Measurements from ENCODE around the gene IL18RAP.

Gene IL18RAP

DNA sequence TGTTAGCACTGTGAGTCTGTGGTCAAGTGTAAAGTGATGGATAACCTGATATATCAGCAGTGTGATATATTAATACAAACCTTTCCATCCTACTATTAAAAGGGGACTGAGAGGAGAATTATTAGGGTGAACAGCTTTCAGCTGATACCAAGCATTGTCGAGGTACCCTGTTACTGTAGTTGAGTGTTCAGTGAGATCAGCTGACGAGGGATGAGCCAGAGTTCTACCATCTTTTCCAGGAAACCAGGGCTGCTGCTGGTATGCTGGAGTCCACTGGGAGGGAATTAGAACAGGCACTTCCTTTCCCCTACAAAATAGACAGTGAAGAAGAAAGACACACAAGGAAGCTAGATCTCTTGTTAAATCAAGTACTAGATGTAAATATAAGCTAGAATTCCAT is 408 bp downstream of the IL18RAP start:
- DNase-seq: no peak

DNA sequence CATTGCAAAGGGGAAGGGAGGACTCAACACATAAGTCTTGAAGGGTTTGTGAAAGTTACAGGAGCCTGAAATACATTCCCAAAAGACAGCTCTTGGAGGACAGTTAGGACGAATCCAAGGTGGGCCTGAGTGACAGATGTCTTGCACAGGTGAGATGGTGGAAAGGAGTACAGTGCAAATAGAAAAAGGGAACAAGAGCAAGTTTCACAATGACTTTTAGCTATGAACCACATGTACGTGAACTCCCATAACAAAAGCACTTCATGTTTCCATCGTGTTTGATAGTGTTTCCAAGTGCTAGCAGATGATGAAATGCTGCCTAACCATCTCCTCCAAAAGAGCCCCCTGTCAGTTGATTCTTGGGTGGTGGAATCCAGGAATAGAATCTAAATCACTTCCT is 1.8 kb downstream of the IL18RAP start:
- DNase-seq: no peak

DNA sequence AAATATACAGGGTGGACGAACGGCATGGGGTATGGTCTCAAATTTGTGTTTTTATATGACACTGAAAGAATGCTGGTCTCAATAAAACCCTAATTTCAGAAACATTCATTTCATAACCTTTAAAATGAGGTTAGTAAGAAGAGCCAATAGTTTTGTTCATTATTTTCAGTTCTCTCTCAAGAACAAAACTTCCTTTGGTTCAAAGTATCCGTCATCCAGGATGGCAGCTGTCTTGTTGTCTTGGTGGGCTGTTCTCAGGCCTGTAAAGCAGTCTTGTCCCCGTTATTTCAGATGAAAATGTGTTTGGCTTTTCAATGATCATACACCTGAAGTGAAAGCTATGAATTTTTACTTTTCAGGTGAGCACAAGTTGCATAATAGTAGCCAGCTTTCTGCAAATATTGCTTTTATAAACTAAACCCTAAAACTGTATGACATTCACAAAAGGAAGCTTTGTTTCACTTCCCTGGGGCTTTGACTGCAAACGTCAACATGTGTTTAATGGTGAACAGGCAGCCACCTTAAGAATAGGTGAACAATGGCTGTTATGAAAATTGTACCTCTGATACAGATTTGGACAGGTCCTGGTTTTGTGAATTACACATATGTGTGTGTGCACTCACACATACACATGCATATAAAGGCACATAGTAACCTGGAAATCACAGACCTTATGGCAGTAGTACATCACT is 2.6 kb downstream of the IL18RAP start:
- no peak for DNase-seq

- DNase-seq: no peak
These were observed 4.3 kb downstream of the IL18RAP start for GRCh38 chr2:102427249-102427648.

DNA sequence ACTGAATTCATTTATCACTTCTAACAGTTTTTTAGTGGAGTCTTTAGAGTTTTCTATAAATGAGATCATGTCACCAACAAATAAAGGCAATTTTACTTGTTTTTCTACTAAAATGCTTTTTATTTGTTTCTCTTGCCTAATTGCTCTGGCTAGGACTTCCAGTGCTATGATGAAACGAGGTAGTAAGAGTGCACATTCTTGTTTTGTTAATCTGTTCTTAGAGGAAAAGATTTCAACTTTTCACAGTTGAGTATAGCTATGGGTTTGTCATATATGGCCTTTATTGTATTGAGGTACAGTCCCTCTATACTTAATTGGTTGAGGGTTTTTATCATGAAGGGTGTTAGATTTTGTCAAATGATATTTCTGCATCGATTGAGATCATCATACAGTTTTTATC is 5.6 kb downstream of the IL18RAP start:
- no peak for DNase-seq

- DNase-seq: no peak
These were observed 9.4 kb downstream of the IL18RAP start for GRCh38 chr2:102432386-102432785.

DNA sequence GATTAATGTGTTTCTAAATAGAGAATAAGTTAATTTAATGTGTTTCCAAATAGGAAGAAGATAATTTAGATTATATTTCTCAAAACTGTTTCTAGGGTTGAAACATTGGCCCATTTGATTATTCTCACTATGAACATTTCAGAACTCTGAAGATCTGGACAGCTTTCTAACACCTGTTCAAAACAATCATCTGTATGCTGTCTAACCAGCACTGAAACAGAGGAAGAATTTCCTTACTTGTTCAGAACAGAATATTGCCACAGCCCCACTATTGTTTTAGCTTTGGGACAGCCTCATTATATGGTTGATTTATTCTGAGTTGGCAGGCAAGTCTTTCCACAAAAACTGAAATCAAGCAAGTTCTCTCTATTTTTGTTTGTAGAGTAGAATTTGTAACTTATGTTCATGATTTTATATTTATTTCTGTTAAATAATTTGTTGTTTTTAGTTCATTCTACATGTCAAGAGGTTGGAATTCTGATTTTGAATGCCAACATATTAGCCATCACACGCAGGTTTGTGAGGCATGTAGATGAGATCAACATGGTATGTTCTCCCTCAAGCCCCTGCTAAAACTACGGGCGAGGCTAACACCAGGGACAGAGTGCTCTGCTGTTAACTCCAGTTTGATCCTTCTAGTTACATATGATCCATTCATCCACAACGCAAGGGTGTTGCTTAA is 11.2 kb downstream of the IL18RAP start:
- DNase-seq: no peak

GRCh38 chr2:102434655-102435381 is 11.9 kb downstream of the IL18RAP start:
- DNase-seq: no peak

- DNase-seq: no peak
These were observed 12.8 kb downstream of the IL18RAP start for GRCh38 chr2:102435741-102436140.

GRCh38 chr2:102436323-102436722 is 13.4 kb downstream of the IL18RAP start:
- DNase-seq: peak; percentile 20

DNA sequence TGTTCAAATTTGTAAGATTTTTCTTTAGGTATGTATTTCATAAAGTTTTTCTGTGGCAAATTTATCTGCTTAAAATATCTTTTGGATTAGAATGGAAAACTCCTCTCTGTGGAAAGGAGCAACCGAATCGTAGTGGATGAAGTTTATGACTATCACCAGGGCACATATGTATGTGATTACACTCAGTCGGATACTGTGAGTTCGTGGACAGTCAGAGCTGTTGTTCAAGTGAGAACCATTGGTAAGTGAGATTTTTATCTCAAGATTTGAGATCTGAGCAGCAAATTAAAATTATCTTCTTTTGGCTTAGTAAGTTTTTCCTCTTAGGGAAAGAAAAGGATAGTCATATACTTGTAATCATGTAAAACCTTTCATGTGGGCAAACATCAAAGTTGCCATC is 14.2 kb downstream of the IL18RAP start:
- no peak for DNase-seq

DNA sequence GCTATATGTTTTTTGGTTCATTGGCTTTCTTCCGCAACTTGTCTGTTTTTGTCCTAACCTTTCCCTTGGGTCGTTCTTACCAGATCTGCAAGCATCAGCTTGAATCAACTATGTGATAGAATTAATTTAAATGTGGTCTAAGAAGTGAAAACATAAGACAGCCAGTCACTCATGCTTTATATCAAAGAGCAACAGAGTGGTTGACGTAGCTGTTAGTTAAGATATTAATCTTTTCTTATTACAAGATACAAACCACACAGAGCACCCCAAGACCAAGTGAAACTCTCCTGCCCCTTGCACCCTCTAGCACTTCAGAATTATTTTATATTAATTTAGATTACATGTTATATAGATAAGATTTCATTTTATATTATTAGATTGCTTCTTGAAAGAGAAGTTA is 15.2 kb downstream of the IL18RAP start:
- no peak for DNase-seq

DNA sequence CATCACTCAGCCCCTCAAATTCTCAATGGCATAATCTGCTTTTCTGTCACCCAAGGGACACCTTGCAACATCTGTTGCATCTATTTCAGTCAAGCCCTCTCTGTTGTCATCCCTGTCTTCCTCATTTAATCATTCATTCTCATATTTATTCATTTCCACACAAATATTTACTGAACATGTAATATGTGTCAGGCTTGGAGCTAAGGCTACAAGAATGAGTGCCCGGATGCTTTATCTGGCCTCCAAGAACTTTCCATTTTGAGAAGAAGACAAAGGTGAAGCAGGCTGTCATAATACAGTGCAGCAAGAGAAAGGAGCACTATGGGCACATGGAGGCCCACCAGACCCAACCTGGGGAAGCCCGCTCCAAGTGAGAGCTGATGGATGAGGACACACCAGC is 15.6 kb downstream of the IL18RAP start:
- no peak for DNase-seq

- no peak for DNase-seq
These were observed 16.2 kb downstream of the IL18RAP start for GRCh38 chr2:102439065-102439695.

DNA sequence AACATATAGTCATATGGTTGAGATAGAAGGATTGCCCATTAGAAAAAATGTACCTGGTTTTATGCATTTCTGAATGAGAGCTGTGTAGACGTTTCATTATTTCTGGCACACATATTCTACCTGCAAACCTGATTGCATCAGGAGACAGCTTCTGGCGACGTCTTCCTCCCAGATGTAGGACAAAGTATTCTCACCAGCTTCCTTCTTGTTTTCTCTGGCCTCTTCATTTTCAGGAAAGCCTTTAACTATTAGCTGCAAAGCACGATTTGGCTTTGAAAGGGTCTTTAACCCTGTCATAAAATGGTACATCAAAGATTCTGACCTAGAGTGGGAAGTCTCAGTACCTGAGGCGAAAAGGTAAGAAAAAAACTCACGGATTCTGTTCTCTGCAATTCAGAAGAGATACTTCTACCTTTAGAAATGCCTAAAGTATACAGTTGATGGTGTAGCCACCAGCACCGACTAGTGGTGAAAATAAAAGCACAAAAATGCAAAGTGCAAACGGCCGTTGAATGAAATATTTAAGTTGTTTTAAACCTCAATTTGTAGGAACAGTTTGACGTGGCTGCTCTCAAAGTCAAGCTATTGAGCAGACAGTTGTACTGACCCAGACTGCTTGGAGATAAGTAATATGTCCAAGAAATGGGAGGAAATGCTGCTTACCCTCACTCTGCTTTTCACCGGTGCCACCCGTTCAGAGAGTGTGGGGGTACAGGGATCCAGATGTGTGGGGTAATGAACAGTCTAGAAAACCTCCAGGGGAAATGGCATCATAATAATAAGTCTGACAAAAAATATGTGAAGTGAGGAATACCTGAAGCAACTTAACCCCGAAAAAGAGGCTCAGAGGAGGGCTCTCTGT is 20.2 kb downstream of the IL18RAP start:
- peak; percentile 42 for DNase-seq

DNA sequence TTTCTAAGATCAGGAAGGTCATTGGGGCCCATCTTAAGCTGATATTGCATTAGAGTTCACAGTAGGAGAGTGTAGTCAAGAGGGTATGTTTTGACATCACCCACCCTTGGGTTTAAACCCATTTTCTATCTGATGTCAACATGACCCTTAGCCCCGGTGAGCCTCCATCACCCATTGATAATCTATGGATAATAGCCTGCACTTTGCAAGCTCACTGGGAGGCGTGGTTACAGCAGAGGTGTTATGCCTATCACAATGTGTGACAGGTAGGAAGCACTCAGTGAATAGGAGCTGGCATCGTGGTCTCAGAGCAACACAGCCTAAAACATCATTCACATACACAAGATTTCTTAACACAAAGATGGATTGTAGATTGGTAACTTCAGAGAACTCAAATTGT is 21.3 kb downstream of the IL18RAP start:
- DNase-seq: no peak

DNA sequence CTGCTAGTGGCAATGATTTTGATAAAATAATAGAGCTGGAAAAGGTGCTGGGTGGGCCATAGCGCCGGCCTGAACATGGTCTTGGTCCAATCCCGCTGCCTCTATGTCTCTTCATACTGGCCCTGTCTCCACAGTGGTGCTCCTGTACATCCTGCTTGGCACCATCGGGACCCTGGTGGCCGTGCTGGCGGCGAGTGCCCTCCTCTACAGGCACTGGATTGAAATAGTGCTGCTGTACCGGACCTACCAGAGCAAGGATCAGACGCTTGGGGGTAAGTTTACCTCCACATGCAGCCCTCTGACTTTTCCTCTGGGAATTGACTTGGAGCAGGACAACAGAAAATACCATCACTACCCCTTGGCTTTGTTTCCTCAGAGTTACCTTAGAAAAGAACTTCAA is 24.0 kb downstream of the IL18RAP start:
- DNase-seq: no peak

DNA sequence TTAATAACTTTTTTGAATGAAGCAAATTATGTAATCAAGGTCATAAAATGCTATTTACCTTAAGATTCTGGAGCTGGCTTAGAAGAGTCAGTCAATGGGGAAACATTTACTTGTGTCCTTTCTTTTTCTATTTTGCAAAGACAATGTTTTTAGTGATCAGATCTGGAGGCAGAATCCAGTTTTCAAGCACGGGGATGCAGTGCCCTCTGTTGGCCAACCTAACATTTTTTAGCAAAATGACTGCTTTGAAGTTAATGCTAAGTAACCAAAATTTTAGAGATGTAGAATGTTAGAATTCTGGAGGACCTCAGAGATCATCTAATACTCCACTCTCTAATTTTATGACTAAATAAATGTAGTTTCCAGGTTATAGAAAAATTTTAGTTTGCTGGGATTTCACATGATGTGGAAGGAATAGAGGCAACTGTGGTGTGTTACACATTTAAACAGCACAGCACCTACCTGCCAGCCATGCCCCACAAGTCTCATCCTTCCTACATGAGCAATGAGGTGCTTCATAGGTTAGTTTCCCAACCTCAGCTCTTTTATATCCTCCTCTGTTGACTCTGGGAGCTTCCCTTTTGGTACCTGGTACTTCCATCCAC is 26.5 kb downstream of the IL18RAP start:
- peak; percentile 62 for DNase-seq

DNA sequence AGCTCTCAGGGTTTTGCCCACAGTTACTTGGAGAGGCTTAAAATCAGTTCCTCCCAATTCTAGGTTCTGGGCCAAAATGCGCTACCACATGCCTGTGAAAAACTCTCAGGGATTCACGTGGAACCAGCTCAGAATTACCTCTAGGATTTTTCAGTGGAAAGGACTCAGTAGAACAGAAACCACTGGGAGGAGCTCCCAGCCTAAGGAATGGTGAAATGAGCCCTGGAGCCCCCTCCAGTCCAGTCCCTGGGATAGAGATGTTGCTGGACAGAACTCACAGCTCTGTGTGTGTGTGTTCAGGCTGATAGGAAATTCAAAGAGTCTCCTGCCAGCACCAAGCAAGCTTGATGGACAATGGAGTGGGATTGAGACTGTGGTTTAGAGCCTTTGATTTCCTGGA is 29.0 kb downstream of the IL18RAP start:
- no peak for DNase-seq

- DNase-seq: no peak
These were observed 30.5 kb downstream of the IL18RAP start for GRCh38 chr2:102453501-102453900.

GRCh38 chr2:102455061-102455670 is 32.2 kb downstream of the IL18RAP start:
- no peak for DNase-seq

DNA sequence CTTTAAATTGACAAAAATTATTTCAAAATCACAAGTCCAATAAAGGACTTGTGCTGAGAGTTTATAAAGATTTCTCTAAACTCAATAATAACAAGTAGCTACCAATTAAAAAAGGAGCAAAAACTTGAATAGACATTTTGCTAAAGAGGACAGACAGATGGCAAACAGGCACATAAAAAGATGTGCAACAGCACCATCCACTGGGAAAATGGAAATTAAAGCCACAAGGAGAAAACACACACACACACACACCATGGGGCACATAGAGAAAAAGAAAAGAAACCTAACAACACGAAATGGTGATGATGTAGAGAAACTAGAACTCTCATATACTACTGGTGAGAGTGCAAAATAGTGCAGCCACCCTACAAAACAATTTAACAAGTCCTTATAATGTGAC is 37.5 kb downstream of the IL18RAP start:
- no peak for DNase-seq

All from stimulated activated CD4-positive, alpha-beta T cell treated with anti-CD3 and anti-CD28 coated beads, Interleukin-1b, Interleukin-23, amount 100 ng/mL, for 48 hours (primary cell).